ENCODE data around the gene PPP2R2C. TPM values are rescaled to one million over a fixed set of nuclear protein-coding genes. Genes with fewer than 3 reads are reported as not detected.
A peak's percentile ranks its signal among the peaks of the same experiment; 100 is the strongest.

Gene PPP2R2C
- total RNA-seq, 1 donor, result under 0.01 TPM

- DNase-seq (ENCODE audit: insufficient read length, low spot score, missing footprints), result no peak
- Histone ChIP-seq H3K36me3 (ENCODE audit: insufficient read depth, low read length) (no peaks in the 10 kb centered on the region), H3K4me3 (ENCODE audit: insufficient read depth, low read length) (no peak overlapping the region)
Measured at GRCh38 chr4:6337331-6337935, 135.0 kb downstream of the PPP2R2C start.

GRCh38 chr4:6336166-6336565, 136.2 kb downstream of the PPP2R2C start:
- H3K4me3 ChIP-seq (ENCODE audit: insufficient read depth, low read length), result no peak overlapping the region
- H3K36me3 ChIP-seq (ENCODE audit: insufficient read depth, low read length), result no peaks in the 10 kb centered on the region
- no peaks in the 10 kb centered on the region for H3K9me3 ChIP-seq (ENCODE audit: low read depth, low read length)
- H3K4me1 ChIP-seq (ENCODE audit: insufficient read depth, low read length), result no peaks in the 10 kb centered on the region
- peak; percentile 52 for DNase-seq (ENCODE audit: insufficient read length, low spot score, missing footprints)
- H3K4me2 ChIP-seq (ENCODE audit: insufficient read depth, low read length), result no peak overlapping the region
- H3K79me2 ChIP-seq (ENCODE audit: insufficient read depth, low read length), result no peaks in the 10 kb centered on the region
- no peak overlapping the region for H2AFZ ChIP-seq (ENCODE audit: low read length)
- H3K27me3 ChIP-seq (ENCODE audit: insufficient read depth, low read length), result peaks cover 19% of the 10 kb centered on the region
- TF ChIP-seq CTCF (IDR thresholded peaks at IDR 0.05; ENCODE audit: extremely low read depth, low read depth, low read length), result no peak
- no peak overlapping the region for H3K27ac ChIP-seq (ENCODE audit: low read depth, low read length)
- no peaks in the 10 kb centered on the region for H4K20me1 ChIP-seq (ENCODE audit: insufficient read depth, low read length)

More at GRCh38 chr4:6337331-6337935, 135.0 kb downstream of the PPP2R2C start:
- H3K27ac ChIP-seq (ENCODE audit: low read depth, low read length), result no peak overlapping the region
- H3K27me3 ChIP-seq (ENCODE audit: insufficient read depth, low read length), result peaks cover 19% of the 10 kb centered on the region
- H3K4me2 ChIP-seq (ENCODE audit: insufficient read depth, low read length), result no peak overlapping the region
- no peaks in the 10 kb centered on the region for H4K20me1 ChIP-seq (ENCODE audit: insufficient read depth, low read length)
- H3K4me1 ChIP-seq (ENCODE audit: insufficient read depth, low read length), result no peaks in the 10 kb centered on the region
- H3K79me2 ChIP-seq (ENCODE audit: insufficient read depth, low read length), result no peaks in the 10 kb centered on the region
- TF ChIP-seq CTCF (IDR thresholded peaks at IDR 0.05; ENCODE audit: extremely low read depth, low read depth, low read length), result no peak
- no peaks in the 10 kb centered on the region for H3K9me3 ChIP-seq (ENCODE audit: low read depth, low read length)
- no peak overlapping the region for H2AFZ ChIP-seq (ENCODE audit: low read length)

- peak; percentile 69 for DNase-seq (ENCODE audit: insufficient read length, low spot score, missing footprints)
- TF ChIP-seq CTCF (IDR thresholded peaks at IDR 0.05; ENCODE audit: extremely low read depth, low read depth, low read length), result peak; percentile 13
- Histone ChIP-seq H3K4me1 (ENCODE audit: insufficient read depth, low read length) (no peaks in the 10 kb centered on the region), H2AFZ (ENCODE audit: low read length) (no peak overlapping the region), H4K20me1 (ENCODE audit: insufficient read depth, low read length) (no peaks in the 10 kb centered on the region), H3K9me3 (ENCODE audit: low read depth, low read length) (no peaks in the 10 kb centered on the region), H3K79me2 (ENCODE audit: insufficient read depth, low read length) (no peaks in the 10 kb centered on the region), H3K27ac (ENCODE audit: low read depth, low read length) (no peak overlapping the region), H3K36me3 (ENCODE audit: insufficient read depth, low read length) (no peaks in the 10 kb centered on the region), H3K4me2 (ENCODE audit: insufficient read depth, low read length) (no peak overlapping the region), H3K4me3 (ENCODE audit: insufficient read depth, low read length) (no peak overlapping the region), H3K27me3 (ENCODE audit: insufficient read depth, low read length) (peaks cover 19% of the 10 kb centered on the region)
Measured at GRCh38 chr4:6335040-6335590, 137.3 kb downstream of the PPP2R2C start.

- TF ChIP-seq CTCF (IDR thresholded peaks at IDR 0.05; ENCODE audit: extremely low read depth, low read depth, low read length), result no peak
- Histone ChIP-seq H3K4me3 (ENCODE audit: insufficient read depth, low read length) (no peak overlapping the region), H3K9me3 (ENCODE audit: low read depth, low read length) (no peaks in the 10 kb centered on the region), H3K4me1 (ENCODE audit: insufficient read depth, low read length) (no peaks in the 10 kb centered on the region), H2AFZ (ENCODE audit: low read length) (no peak overlapping the region), H3K79me2 (ENCODE audit: insufficient read depth, low read length) (no peaks in the 10 kb centered on the region), H3K4me2 (ENCODE audit: insufficient read depth, low read length) (no peak overlapping the region), H3K36me3 (ENCODE audit: insufficient read depth, low read length) (no peaks in the 10 kb centered on the region), H3K27ac (ENCODE audit: low read depth, low read length) (no peak overlapping the region), H3K27me3 (ENCODE audit: insufficient read depth, low read length) (peaks cover 19% of the 10 kb centered on the region), H4K20me1 (ENCODE audit: insufficient read depth, low read length) (no peaks in the 10 kb centered on the region)
- peak; percentile 78 for DNase-seq (ENCODE audit: insufficient read length, low spot score, missing footprints)
Measured at GRCh38 chr4:6334203-6334887, 138.1 kb downstream of the PPP2R2C start.

All from osteoblast (primary cell).